B cell (primary cell): ENCODE results near the gene SULT1A2. TPM values are rescaled to one million over a fixed set of nuclear protein-coding genes. Genes with fewer than 3 reads are reported as not detected.
"Not testable (repeated sequence)": the region's sequence is repeated elsewhere in the genome, so short reads cannot be mapped to it uniquely, and the experiment has no call there.

Experiments
- ATAC-seq: fragments of 200-7000 bp; cut with Tn5 transposase; one replicate; pipeline ENCODE4 v1.10.0; 2021; ENCODE audit warnings: low read depth, mild to moderate bottlenecking, moderate number of reproducible peaks, moderate library complexity
- CTCF ChIA-PET: fragments of 350-600 bp; sonication (Branson Sonifier 250); formaldehyde crosslinking; loops from one replicate; lab custom pipeline; 2021; ENCODE audit warnings: antibody characterized with exemption, inconsistent platforms; lab: Charles Lee
- POLR2A ChIA-PET: fragments of 350-600 bp; sonication (Branson Sonifier 250); formaldehyde crosslinking; loops from one replicate; lab custom pipeline; 2021; ENCODE audit warnings: antibody characterized with exemption; lab: Charles Lee
- DNase-seq: peaks from one replicate; pipeline ENCODE4 v3.0.0; 2013
- H2AFZ ChIP-seq: 2 replicates; pipeline ENCODE4 v1.6.1; 2012; ENCODE audit warnings: mild to moderate bottlenecking, low read depth, low read length; ENCODE audit not compliant: insufficient read depth, poor library complexity, severe bottlenecking
- H3K27ac ChIP-seq, 2 donors: 1 replicate in 1 of 2; 2 replicates in 1 of 2; pipeline ENCODE4 v1.5.1; 2012 to 2013; ENCODE audit warnings: low read length in 2 of 2, mild to moderate bottlenecking in 2 of 2, moderate library complexity in 1 of 2
- H3K27me3 ChIP-seq, 4 experiments: fragments of 200-600 bp in 1 of 4; sonication (generic) in 1 of 4; replicated peaks in 1 of 4; 1 replicate in 2 of 4; 2 replicates in 2 of 4; pipeline versions ENCODE4 v1.6.1 to v1.7.0; 2013 to 2016; ENCODE audit warnings: low read length in 3 of 4, mild to moderate bottlenecking in 2 of 4, mixed read lengths in 1 of 4, moderate library complexity in 1 of 4; ENCODE audit not compliant: insufficient read depth in 4 of 4, control insufficient read depth in 3 of 4; ENCODE audit errors: control extremely low read depth in 1 of 4
- H3K36me3 ChIP-seq, 2 experiments: replicated peaks in 1 of 2; 1 replicate in 1 of 2; 2 replicates in 1 of 2; pipeline versions ENCODE4 v1.6.1 to v1.7.1; 2013; ENCODE audit warnings: low read length in 1 of 2; ENCODE audit not compliant: insufficient read depth in 2 of 2, control insufficient read depth in 1 of 2; ENCODE audit errors: control extremely low read depth in 1 of 2, extremely low read depth in 1 of 2
- H3K4me1 ChIP-seq, 2 donors: fragments of 200-600 bp in 1 of 2; sonication (generic) in 1 of 2; 1 replicate in 1 of 2; 2 replicates in 1 of 2; pipeline versions ENCODE4 v1.5.1 to v1.6.1; 2013 to 2017; ENCODE audit warnings: low read length in 2 of 2; ENCODE audit not compliant: control insufficient read depth in 2 of 2, insufficient read depth in 2 of 2
- H3K4me2 ChIP-seq: replicated peaks from 2 replicates; pipeline ENCODE3; 2012; ENCODE audit warnings: mild to moderate bottlenecking, low read depth, low read length; ENCODE audit not compliant: poor library complexity, severe bottlenecking
- H3K4me3 ChIP-seq, 5 experiments: fragments of 200-600 bp in 1 of 5; sonication (generic) in 1 of 5; 1 replicate in 3 of 5; 2 replicates in 2 of 5; pipeline versions ENCODE4 v1.5.1 to v1.7.0; 2011 to 2016; ENCODE audit warnings: low read length in 4 of 5, mild to moderate bottlenecking in 4 of 5, low read depth in 2 of 5, control low read depth in 1 of 5, moderate library complexity in 1 of 5; ENCODE audit not compliant: insufficient read depth in 1 of 5; ENCODE audit errors: control extremely low read depth in 1 of 5, extremely low read depth in 1 of 5
- H3K79me2 ChIP-seq: fragments of 200-600 bp; sonication (generic); one replicate; pipeline ENCODE4 v1.6.0; 2016; ENCODE audit warnings: low read length; ENCODE audit not compliant: control insufficient read depth, insufficient read depth
- H3K9ac ChIP-seq: fragments of 200-600 bp; sonication (generic); 2 replicates; pipeline ENCODE4 v1.6.1; 2017; ENCODE audit warnings: mild to moderate bottlenecking, low read length, moderate library complexity
- H3K9me3 ChIP-seq, 3 donors: one replicate each; pipeline versions ENCODE4 v1.6.1 to v1.7.1; 2013; ENCODE audit warnings: low read length in 2 of 3; ENCODE audit not compliant: control insufficient read depth in 2 of 3, insufficient read depth in 1 of 3; ENCODE audit errors: control extremely low read depth in 1 of 3
- H4K20me1 ChIP-seq: 2 replicates; pipeline ENCODE4 v1.6.0; 2012; ENCODE audit warnings: mild to moderate bottlenecking, low read length; ENCODE audit not compliant: insufficient read depth, control insufficient read depth, poor library complexity, severe bottlenecking
- H3K27ac Mint-ChIP-seq: one replicate; pipeline ENCODE4 v1.8.0; 2021; ENCODE audit warnings: mixed read lengths
- H3K27me3 Mint-ChIP-seq: one replicate; pipeline ENCODE4 v1.8.0; 2021; ENCODE audit warnings: mixed read lengths
- H3K4me1 Mint-ChIP-seq: one replicate; pipeline ENCODE4 v1.8.0; 2021; ENCODE audit warnings: mixed read lengths
- H3K4me3 Mint-ChIP-seq: one replicate; pipeline ENCODE4 v1.8.0; 2021; ENCODE audit warnings: mixed read lengths
- H3K9me3 Mint-ChIP-seq: one replicate; pipeline ENCODE4 v1.8.0; 2022; ENCODE audit warnings: mixed read lengths; ENCODE audit not compliant: insufficient read depth
- EZH2 ChIP-seq: IDR thresholded peaks from 2 replicates; pipeline ENCODE4 v1.6.1; 2012; ENCODE audit warnings: borderline replicate concordance, low read depth, mild to moderate bottlenecking, moderate library complexity, low read length; ENCODE audit not compliant: insufficient read depth, poor library complexity, severe bottlenecking
- WGBS: methylation state at CpG from one replicate; pipeline ENCODE4 v1.1.5; 2013; ENCODE audit warnings: missing lambda C conversion rate; ENCODE audit not compliant: insufficient coverage; 5-methylcytosine and 5-hydroxymethylcytosine counted together
- intact Hi-C: fragments of 100-400 bp; cut with micrococcal nuclease; formaldehyde crosslinking; loops from one replicate; pipeline ENCODE4 v1.10.0; 2022
- polyA plus RNA-seq: library from polyadenylated mRNA; depleted of rRNA; stranded (reverse); fragments of >200 nt; gene quantifications from 2 replicates; pipeline ENCODE4 v1.2.3, GENCODE V29; 2012
- total RNA-seq, 2 donors: library from RNA; stranded (reverse); fragments of 120-200 nt in 1 of 2; gene quantifications; 1 replicate in 1 of 2; 2 replicates in 1 of 2; pipeline versions ENCODE4 v1.2.3 to v1.2.4, GENCODE V29; 2013 to 2022
- TF ChIP-seq, protein P1 (sequence below): fragments of 200-600 bp; IDR thresholded peaks from one replicate; pipeline ENCODE4 v1.8.0; 2022; ENCODE audit warnings: antibody characterized with exemption, mild to moderate bottlenecking

The SULT1A2 gene
- total and polyA plus RNA-seq, 2 donors (not counting 1 experiment from before 2014, with no cell fraction given), result 0.32 TPM; not detected in 1

DNA sequence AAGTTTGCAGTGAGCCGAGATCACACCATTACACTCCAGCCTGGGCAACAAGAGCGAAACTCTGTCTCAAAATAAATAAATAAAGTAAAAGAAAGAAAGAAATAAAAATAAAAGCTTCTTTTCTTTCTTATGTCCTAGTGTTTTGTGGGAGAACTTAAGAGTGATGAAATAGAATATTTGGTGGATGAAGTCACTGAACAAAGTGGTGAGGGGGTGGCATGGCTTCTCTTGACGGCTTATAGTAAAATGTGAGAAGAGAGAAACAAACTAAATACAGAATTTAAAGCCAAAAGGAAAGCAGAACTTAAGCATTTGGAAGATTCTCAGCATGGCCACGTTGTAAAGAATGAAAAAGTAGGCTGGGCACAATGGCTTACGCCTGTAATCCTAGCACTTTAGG lies 27.8 kb downstream of the SULT1A2 start:
- ChIA-PET POLR2A (no interaction called here), CTCF (no interaction called here)
- ATAC-seq (no peak), DNase-seq (no peak)
- intact Hi-C loops, result no loop called here
- Mint-ChIP-seq H3K4me3 (no peak overlapping the region), H3K9me3 (peaks cover 7% of the 10 kb centered on the region), H3K27ac (no peak overlapping the region), H3K27me3 (no peaks in the 10 kb centered on the region), H3K4me1 (peaks cover 1% of the 10 kb centered on the region)
- Histone ChIP-seq H3K27ac (no peak overlapping the region), H3K9me3 (peaks cover 0 to 17% (median 7%) of the 10 kb centered on the region in 3 donors), H3K4me2 (no peak overlapping the region), H2AFZ (no peak overlapping the region), H3K79me2 (peaks cover 71% of the 10 kb centered on the region), H3K4me1 (no peaks in the 10 kb centered on the region), H3K36me3 (peaks cover 0 to 2% of the 10 kb centered on the region in 2 experiments), H3K27me3 (no peaks in the 10 kb centered on the region), H3K4me3 (no peak overlapping the region), H4K20me1 (peaks cover 64% of the 10 kb centered on the region), H3K9ac (no peak overlapping the region)
- 100% methylated on average over 2 of the region's 5 CpGs for WGBS
- TF ChIP-seq, protein P1, sequence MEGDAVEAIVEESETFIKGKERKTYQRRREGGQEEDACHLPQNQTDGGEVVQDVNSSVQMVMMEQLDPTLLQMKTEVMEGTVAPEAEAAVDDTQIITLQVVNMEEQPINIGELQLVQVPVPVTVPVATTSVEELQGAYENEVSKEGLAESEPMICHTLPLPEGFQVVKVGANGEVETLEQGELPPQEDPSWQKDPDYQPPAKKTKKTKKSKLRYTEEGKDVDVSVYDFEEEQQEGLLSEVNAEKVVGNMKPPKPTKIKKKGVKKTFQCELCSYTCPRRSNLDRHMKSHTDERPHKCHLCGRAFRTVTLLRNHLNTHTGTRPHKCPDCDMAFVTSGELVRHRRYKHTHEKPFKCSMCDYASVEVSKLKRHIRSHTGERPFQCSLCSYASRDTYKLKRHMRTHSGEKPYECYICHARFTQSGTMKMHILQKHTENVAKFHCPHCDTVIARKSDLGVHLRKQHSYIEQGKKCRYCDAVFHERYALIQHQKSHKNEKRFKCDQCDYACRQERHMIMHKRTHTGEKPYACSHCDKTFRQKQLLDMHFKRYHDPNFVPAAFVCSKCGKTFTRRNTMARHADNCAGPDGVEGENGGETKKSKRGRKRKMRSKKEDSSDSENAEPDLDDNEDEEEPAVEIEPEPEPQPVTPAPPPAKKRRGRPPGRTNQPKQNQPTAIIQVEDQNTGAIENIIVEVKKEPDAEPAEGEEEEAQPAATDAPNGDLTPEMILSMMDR, result no peak
- no peak for TF ChIP-seq EZH2

DNA sequence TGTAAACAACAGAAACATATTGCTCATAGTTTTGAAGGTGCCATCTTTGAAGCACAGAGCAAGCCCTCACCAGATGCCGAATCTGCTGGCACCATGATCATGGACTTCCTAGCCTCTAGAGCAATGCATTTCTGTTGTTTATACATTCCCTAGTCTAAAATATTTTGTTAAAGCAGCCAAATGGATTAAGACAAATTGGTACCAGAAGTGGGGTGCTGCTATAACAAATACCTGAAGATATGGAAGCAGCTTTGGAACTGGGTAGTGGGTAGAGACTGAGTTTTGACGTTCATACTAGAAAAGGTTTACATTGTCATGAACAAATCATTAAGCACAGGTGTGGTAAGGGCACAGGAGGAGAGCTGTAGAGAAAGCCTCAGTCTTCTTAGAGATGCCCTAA lies 29.6 kb downstream of the SULT1A2 start:
- Histone ChIP-seq H3K9me3 (peaks cover 0 to 17% (median 7%) of the 10 kb centered on the region in 3 donors), H3K4me2 (no peak overlapping the region), H2AFZ (no peak overlapping the region), H3K27me3 (no peaks in the 10 kb centered on the region), H3K9ac (no peak overlapping the region), H3K79me2 (peaks cover 74% of the 10 kb centered on the region), H4K20me1 (peaks cover 64% of the 10 kb centered on the region), H3K27ac (no peak overlapping the region), H3K4me1 (no peaks in the 10 kb centered on the region), H3K36me3 (peaks cover 0 to 2% of the 10 kb centered on the region in 2 experiments), H3K4me3 (no peak overlapping the region)
- ChIA-PET POLR2A (no interaction called here), CTCF (no interaction called here)
- intact Hi-C loops, result no loop called here
- TF ChIP-seq, protein P1, result no peak
- no peak for TF ChIP-seq EZH2
- DNase-seq, result no peak
- WGBS, result 100% methylated on average over 1 of the region's 2 CpGs
- H3K27me3 Mint-ChIP-seq, result no peaks in the 10 kb centered on the region
- no peak overlapping the region for H3K27ac Mint-ChIP-seq
- no peak for ATAC-seq
- peaks cover 5% of the 10 kb centered on the region for H3K4me1 Mint-ChIP-seq
- H3K4me3 Mint-ChIP-seq, result no peak overlapping the region
- peaks cover 7% of the 10 kb centered on the region for H3K9me3 Mint-ChIP-seq

DNA sequence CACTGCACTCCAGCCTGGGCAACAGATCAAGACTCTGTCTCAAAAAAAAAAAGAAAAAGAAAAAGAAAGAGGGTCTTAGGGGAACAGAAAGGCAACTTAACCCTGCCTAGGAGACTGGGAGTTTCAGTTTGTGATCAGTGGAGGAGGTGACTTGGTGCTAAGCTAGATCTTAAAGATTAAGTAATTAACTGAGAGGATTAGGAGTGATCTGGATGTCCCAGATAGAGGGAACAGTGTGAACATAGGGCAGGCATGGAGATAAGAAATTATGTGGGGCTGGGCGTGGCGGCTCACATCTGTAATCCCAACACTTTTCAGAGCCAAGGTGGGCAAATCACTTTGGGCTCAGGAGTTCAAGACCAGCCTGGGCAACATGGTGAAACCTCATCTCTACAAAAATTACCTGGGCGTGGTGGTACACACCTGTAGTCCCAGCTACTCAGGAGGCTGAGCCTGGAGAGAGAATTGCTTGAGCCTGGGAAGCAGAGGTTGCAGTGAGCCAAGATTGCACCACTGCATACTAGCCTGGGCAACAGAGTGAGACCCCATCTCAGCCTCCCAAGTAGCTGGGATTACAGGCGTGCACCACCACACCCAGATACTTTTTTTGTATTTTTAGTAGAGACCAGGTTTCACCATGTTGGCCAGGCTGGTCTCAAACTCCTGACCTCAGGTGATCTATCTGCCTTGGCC lies 30.5 kb downstream of the SULT1A2 start:
- POLR2A ChIA-PET, H3K9ac ChIP-seq, H3K27ac Mint-ChIP-seq, H3K4me1 Mint-ChIP-seq, H3K27ac ChIP-seq, H3K27me3 ChIP-seq, H2AFZ ChIP-seq, H3K4me3 ChIP-seq, H3K4me1 ChIP-seq, CTCF ChIA-PET, ATAC-seq, DNase-seq, H3K9me3 Mint-ChIP-seq, intact Hi-C loops, H3K4me2 ChIP-seq, H3K27me3 Mint-ChIP-seq, H3K36me3 ChIP-seq, H3K4me3 Mint-ChIP-seq: not testable (repeated sequence)
- WGBS, result no CpG with 5 or more reads among the region's 4 CpGs
- Histone ChIP-seq H4K20me1 (peaks cover 72% of the 10 kb centered on the region), H3K79me2 (peaks cover 79% of the 10 kb centered on the region), H3K9me3 (peaks cover 0 to 17% (median 7%) of the 10 kb centered on the region in 3 donors)
